GM19324 (cell line): ENCODE measurements around the gene ZBTB18.
A peak's percentile ranks its signal among the peaks of the same experiment; 100 is the strongest.
"Not testable (repeated sequence)": the region's sequence is repeated elsewhere in the genome, so short reads cannot be mapped to it uniquely, and the experiment has no call there.

Experiments
- ATAC-seq: cut with Tn5 transposase; IDR thresholded peaks from one replicate; pipeline ENCODE4 v1.9.1; 2021; ENCODE audit warnings: mild to moderate bottlenecking, moderate library complexity; ENCODE audit not compliant: unreplicated experiment, low FRiP score

The ZBTB18 gene

GRCh38 chr1:244041466-244042120, 9.5 kb upstream of the ZBTB18 start:
- no peak for ATAC-seq

GRCh38 chr1:244042293-244042692, 8.8 kb upstream of the ZBTB18 start:
- ATAC-seq: no peak

GRCh38 chr1:244044423-244044822, 6.7 kb upstream of the ZBTB18 start:
- ATAC-seq: no peak

GRCh38 chr1:244046254-244046653, 4.8 kb upstream of the ZBTB18 start:
- ATAC-seq: not testable (repeated sequence)

GRCh38 chr1:244046907-244047611, 4.0 kb upstream of the ZBTB18 start:
- no peak for ATAC-seq

- ATAC-seq: peak; percentile 81
Observed at GRCh38 chr1:244047621-244048255, 3.3 kb upstream of the ZBTB18 start.

- peak; percentile 86 for ATAC-seq
Observed at GRCh38 chr1:244048256-244049161, 2.6 kb upstream of the ZBTB18 start.

- no peak for ATAC-seq
Observed at GRCh38 chr1:244049162-244050013, 1.7 kb upstream of the ZBTB18 start.

- ATAC-seq: no peak
Observed at GRCh38 chr1:244050014-244050834, 859 bp upstream of the ZBTB18 start.

- no peak for ATAC-seq
Observed at GRCh38 chr1:244052016-244052727, 1.1 kb downstream of the ZBTB18 start.

- ATAC-seq: no peak
Observed at GRCh38 chr1:244052728-244053312, 1.7 kb downstream of the ZBTB18 start.

GRCh38 chr1:244053831-244054230, 2.7 kb downstream of the ZBTB18 start:
- no peak for ATAC-seq

GRCh38 chr1:244054247-244054923, 3.3 kb downstream of the ZBTB18 start:
- no peak for ATAC-seq

- no peak for ATAC-seq
Observed at GRCh38 chr1:244054924-244055263, 3.8 kb downstream of the ZBTB18 start.

GRCh38 chr1:244056577-244056976, 5.5 kb downstream of the ZBTB18 start:
- no peak for ATAC-seq

- no peak for ATAC-seq
Observed at GRCh38 chr1:244057474-244058385, 6.6 kb downstream of the ZBTB18 start.
